Lower leg skin (tissue), 4 donors: ENCODE data around the gene NISCH. TPM values are rescaled to one million over a fixed set of nuclear protein-coding genes. Genes with fewer than 3 reads are reported as not detected.

Experiments
- DNase-seq, 2 donors: peaks; one replicate each; pipeline ENCODE4 v3.0.0-alpha.2; 2019; ENCODE audit warnings: low spot score in 2 of 2
- H3K4me3 ChIP-seq: fragments of 200-600 bp; sonication (generic); 2 replicates; pipeline ENCODE4 v1.5.1; 2017; ENCODE audit warnings: mild to moderate bottlenecking, low read depth; ENCODE audit not compliant: poor library complexity, severe bottlenecking
- CTCF ChIP-seq, 3 donors: fragments of 450-650 bp; IDR thresholded peaks; one replicate each; pipeline ENCODE4 v1.5.1; 2016; ENCODE audit warnings: antibody characterized with exemption in 3 of 3, mild to moderate bottlenecking in 3 of 3, moderate library complexity in 2 of 3
- POLR2A ChIP-seq, 2 donors: fragments of 450-650 bp; IDR thresholded peaks; one replicate each; pipeline ENCODE4 v1.6.1; 2016 to 2017; ENCODE audit warnings: antibody characterized with exemption in 2 of 2, mild to moderate bottlenecking in 1 of 2, moderate library complexity in 1 of 2
- WGBS, 2 donors: methylation state at CpG; one replicate each; pipeline ENCODE4 v1.1.5; 2018; 5-methylcytosine and 5-hydroxymethylcytosine counted together
- intact Hi-C: fragments of 100-400 bp; cut with DNase I; formaldehyde crosslinking; loops from one replicate; pipeline ENCODE4 v1.15.0; 2023; ENCODE audit warnings: low total_unique reads
- total RNA-seq, 4 donors: library from RNA; depleted of rRNA; stranded (reverse); fragments of >200 nt; gene quantifications; one replicate each; pipeline ENCODE4 v1.1.0, GENCODE V29; 2016

Gene NISCH
- total RNA-seq, 4 donors from 2014 or later = 69.9 to 133 (median 85.9) TPM

- DNase-seq = no peak
- 87 to 92% methylated on average over 8 of the region's 8 CpGs for WGBS, 2 donors
These were observed 12.2 kb upstream of the NISCH start for GRCh38 chr3:52443268-52443610.

GRCh38 chr3:52443791-52444687 lies 11.4 kb upstream of the NISCH start:
- no peak overlapping the region for H3K4me3 ChIP-seq
- 78 to 85% methylated on average over 24 to 25 of the region's 25 CpGs for WGBS, 2 donors
- no peak for DNase-seq
- TF ChIP-seq CTCF (IDR thresholded peaks at IDR 0.05) (no peak), POLR2A (IDR thresholded peaks at IDR 0.05) (no peak)
- intact Hi-C loops = no loop called here

More at GRCh38 chr3:52443268-52443610, 12.2 kb upstream of the NISCH start:
- no peak overlapping the region for H3K4me3 ChIP-seq
- TF ChIP-seq POLR2A (IDR thresholded peaks at IDR 0.05) = no peak
- no peak for TF ChIP-seq CTCF (IDR thresholded peaks at IDR 0.05)
- intact Hi-C loops = no loop called here

- intact Hi-C loops = no loop called here
- WGBS, 2 donors = 21 to 22% methylated on average over 13 to 19 of the region's 19 CpGs
- DNase-seq = peak; percentile 74 to 93
- no peak within 1 kb of the TSS for H3K4me3 ChIP-seq
- peak in 1 of 3 donors; percentile 22 for TF ChIP-seq CTCF (IDR thresholded peaks at IDR 0.05)
- TF ChIP-seq POLR2A (IDR thresholded peaks at IDR 0.05) = no peak
These were observed 10.3 kb upstream of the NISCH start, which contains the start of gene SEMA3G for GRCh38 chr3:52444860-52445793. Gene SEMA3G, minus strand, starts transcription at chr3:52445103. Its CDS starts 76 bp downstream, at chr3:52445027.

- intact Hi-C loops = no loop called here
- WGBS, 2 donors = 94 to 96% methylated on average over 4 of the region's 4 CpGs
- DNase-seq = no peak
- TF ChIP-seq POLR2A (IDR thresholded peaks at IDR 0.05) = no peak
- TF ChIP-seq CTCF (IDR thresholded peaks at IDR 0.05) = no peak
- no peak overlapping the region for H3K4me3 ChIP-seq
These were observed 9.4 kb upstream of the NISCH start for GRCh38 chr3:52446042-52446441.

- TF ChIP-seq POLR2A (IDR thresholded peaks at IDR 0.05) (no peak), CTCF (IDR thresholded peaks at IDR 0.05) (peak in 1 of 3 donors; percentile 97)
- DNase-seq = no peak
- no peak overlapping the region for H3K4me3 ChIP-seq
- 37 to 40% methylated on average over 13 of the region's 13 CpGs for WGBS, 2 donors
- intact Hi-C loops = no loop called here
These were observed 8.5 kb upstream of the NISCH start for GRCh38 chr3:52446631-52447511.
